Effector memory CD4-positive, alpha-beta T cell (primary cell): ENCODE results near the gene TEP1.
"Not testable (repeated sequence)": the region's sequence is repeated elsewhere in the genome, so short reads cannot be mapped to it uniquely, and the experiment has no call there.

Experiments used
- DNase-seq, 3 donors: peaks; one replicate each; pipeline ENCODE4 v3.0.0-alpha.2; 2020
- H3K27ac ChIP-seq: 2 replicates; pipeline ENCODE4 v1.7.0; 2013; ENCODE audit warnings: mild to moderate bottlenecking, low read length, moderate library complexity; ENCODE audit not compliant: insufficient read depth, poor library complexity, severe bottlenecking
- H3K27me3 ChIP-seq: replicated peaks from 2 replicates; pipeline ENCODE4 v1.7.0; 2013; ENCODE audit warnings: mild to moderate bottlenecking, low read length; ENCODE audit not compliant: insufficient read depth, control insufficient read depth, poor library complexity, severe bottlenecking
- H3K36me3 ChIP-seq: 2 replicates; pipeline ENCODE4 v1.7.0; 2013; ENCODE audit warnings: mild to moderate bottlenecking, low read length, moderate library complexity; ENCODE audit not compliant: control insufficient read depth, insufficient read depth
- H3K4me1 ChIP-seq: 2 replicates; pipeline ENCODE4 v1.7.0; 2013; ENCODE audit warnings: low read length, mild to moderate bottlenecking; ENCODE audit not compliant: control insufficient read depth, insufficient read depth, poor library complexity, severe bottlenecking
- H3K4me3 ChIP-seq: 2 replicates; pipeline ENCODE4 v1.7.0; 2013; ENCODE audit warnings: low read length, low read depth, mild to moderate bottlenecking; ENCODE audit not compliant: insufficient read depth, poor library complexity, severe bottlenecking
- H3K9me3 ChIP-seq: 2 replicates; pipeline ENCODE4 v1.7.0; 2013; ENCODE audit warnings: mild to moderate bottlenecking, low read length, moderate library complexity; ENCODE audit not compliant: control insufficient read depth

Gene TEP1

GRCh38 chr14:20380681-20381080 is 32.6 kb downstream of the TEP1 start:
- Histone ChIP-seq H3K4me3 (no peak overlapping the region), H3K4me1 (no peaks in the 10 kb centered on the region), H3K9me3 (no peaks in the 10 kb centered on the region), H3K27me3 (no peaks in the 10 kb centered on the region), H3K36me3 (peaks cover 97% of the 10 kb centered on the region), H3K27ac (no peak overlapping the region)
- no peak for DNase-seq

GRCh38 chr14:20379743-20380142 is 33.6 kb downstream of the TEP1 start:
- no peaks in the 10 kb centered on the region for H3K27me3 ChIP-seq
- H3K4me1 ChIP-seq: no peaks in the 10 kb centered on the region
- H3K36me3 ChIP-seq: peaks cover 95% of the 10 kb centered on the region
- H3K4me3 ChIP-seq: no peak overlapping the region
- H3K9me3 ChIP-seq: no peaks in the 10 kb centered on the region
- no peak for DNase-seq
- H3K27ac ChIP-seq: no peak overlapping the region

- Histone ChIP-seq H3K36me3 (peaks cover 95% of the 10 kb centered on the region), H3K4me3 (no peak overlapping the region), H3K27me3 (no peaks in the 10 kb centered on the region), H3K9me3 (no peaks in the 10 kb centered on the region), H3K27ac (no peak overlapping the region), H3K4me1 (no peaks in the 10 kb centered on the region)
- DNase-seq: no peak
Measured at GRCh38 chr14:20377171-20377570, 36.1 kb downstream of the TEP1 start.

- Histone ChIP-seq H3K9me3 (no peaks in the 10 kb centered on the region), H3K4me3 (no peak overlapping the region), H3K27ac (no peak overlapping the region), H3K36me3 (peaks cover 95% of the 10 kb centered on the region), H3K27me3 (no peaks in the 10 kb centered on the region), H3K4me1 (no peaks in the 10 kb centered on the region)
- no peak for DNase-seq
Measured at GRCh38 chr14:20376071-20376588, 37.2 kb downstream of the TEP1 start.

- no peaks in the 10 kb centered on the region for H3K9me3 ChIP-seq
- H3K4me3 ChIP-seq: no peak overlapping the region
- H3K36me3 ChIP-seq: peaks cover 95% of the 10 kb centered on the region
- no peaks in the 10 kb centered on the region for H3K4me1 ChIP-seq
- no peaks in the 10 kb centered on the region for H3K27me3 ChIP-seq
- H3K27ac ChIP-seq: no peak overlapping the region
- no peak for DNase-seq
Measured at GRCh38 chr14:20375471-20375870, 37.8 kb downstream of the TEP1 start.

- Histone ChIP-seq H3K4me3 (no peak overlapping the region), H3K27me3 (no peaks in the 10 kb centered on the region), H3K36me3 (peaks cover 87% of the 10 kb centered on the region), H3K9me3 (no peaks in the 10 kb centered on the region), H3K27ac (no peak overlapping the region), H3K4me1 (no peaks in the 10 kb centered on the region)
- DNase-seq: no peak
Measured at GRCh38 chr14:20372796-20373195, 40.5 kb downstream of the TEP1 start.

GRCh38 chr14:20365928-20366327 is 47.4 kb downstream of the TEP1 start:
- Histone ChIP-seq H3K4me3 (no peak overlapping the region), H3K36me3 (peaks cover 40% of the 10 kb centered on the region), H3K27me3 (no peaks in the 10 kb centered on the region), H3K9me3 (no peaks in the 10 kb centered on the region), H3K4me1 (no peaks in the 10 kb centered on the region), H3K27ac (no peak overlapping the region)
- DNase-seq: no peak

- not testable (repeated sequence) for H3K4me3 ChIP-seq, H3K27ac ChIP-seq, H3K4me1 ChIP-seq, H3K27me3 ChIP-seq, H3K9me3 ChIP-seq, DNase-seq
- peaks cover 39% of the 10 kb centered on the region for H3K36me3 ChIP-seq
Measured at GRCh38 chr14:20358474-20358873, 54.8 kb downstream of the TEP1 start.

- Histone ChIP-seq H3K9me3 (no peaks in the 10 kb centered on the region), H3K27me3 (no peaks in the 10 kb centered on the region), H3K4me1 (no peaks in the 10 kb centered on the region), H3K27ac (no peak overlapping the region), H3K36me3 (peaks cover 43% of the 10 kb centered on the region), H3K4me3 (no peak overlapping the region)
- no peak for DNase-seq
Measured at GRCh38 chr14:20356422-20356821, 56.9 kb downstream of the TEP1 start.

GRCh38 chr14:20350860-20351259 is 62.4 kb downstream of the TEP1 start:
- no peaks in the 10 kb centered on the region for H3K4me1 ChIP-seq
- no peak overlapping the region for H3K27ac ChIP-seq
- no peaks in the 10 kb centered on the region for H3K9me3 ChIP-seq
- H3K36me3 ChIP-seq: peaks cover 35% of the 10 kb centered on the region
- H3K27me3 ChIP-seq: no peaks in the 10 kb centered on the region
- H3K4me3 ChIP-seq: no peak overlapping the region
- no peak for DNase-seq

GRCh38 chr14:20350282-20350681 is 63.0 kb downstream of the TEP1 start:
- no peaks in the 10 kb centered on the region for H3K27me3 ChIP-seq
- H3K36me3 ChIP-seq: peaks cover 32% of the 10 kb centered on the region
- no peaks in the 10 kb centered on the region for H3K4me1 ChIP-seq
- no peaks in the 10 kb centered on the region for H3K9me3 ChIP-seq
- H3K4me3 ChIP-seq: no peak overlapping the region
- DNase-seq: no peak
- no peak overlapping the region for H3K27ac ChIP-seq
